GM19239 (cell line): ENCODE results near the gene NR4A3.
"Not testable (repeated sequence)": the region's sequence is repeated elsewhere in the genome, so short reads cannot be mapped to it uniquely, and the experiment has no call there.

Source experiments
- DNase-seq: peaks from one replicate; pipeline ENCODE4 v3.0.0; 2011; ENCODE audit warnings: low spot score; ENCODE audit not compliant: insufficient read length
- FAIRE-seq: peaks from 2 replicates; lab custom pipeline; 2011; peaks lifted over from hg19 to GRCh38; lab: Jason Lieb, UNC

NR4A3 gene

DNA sequence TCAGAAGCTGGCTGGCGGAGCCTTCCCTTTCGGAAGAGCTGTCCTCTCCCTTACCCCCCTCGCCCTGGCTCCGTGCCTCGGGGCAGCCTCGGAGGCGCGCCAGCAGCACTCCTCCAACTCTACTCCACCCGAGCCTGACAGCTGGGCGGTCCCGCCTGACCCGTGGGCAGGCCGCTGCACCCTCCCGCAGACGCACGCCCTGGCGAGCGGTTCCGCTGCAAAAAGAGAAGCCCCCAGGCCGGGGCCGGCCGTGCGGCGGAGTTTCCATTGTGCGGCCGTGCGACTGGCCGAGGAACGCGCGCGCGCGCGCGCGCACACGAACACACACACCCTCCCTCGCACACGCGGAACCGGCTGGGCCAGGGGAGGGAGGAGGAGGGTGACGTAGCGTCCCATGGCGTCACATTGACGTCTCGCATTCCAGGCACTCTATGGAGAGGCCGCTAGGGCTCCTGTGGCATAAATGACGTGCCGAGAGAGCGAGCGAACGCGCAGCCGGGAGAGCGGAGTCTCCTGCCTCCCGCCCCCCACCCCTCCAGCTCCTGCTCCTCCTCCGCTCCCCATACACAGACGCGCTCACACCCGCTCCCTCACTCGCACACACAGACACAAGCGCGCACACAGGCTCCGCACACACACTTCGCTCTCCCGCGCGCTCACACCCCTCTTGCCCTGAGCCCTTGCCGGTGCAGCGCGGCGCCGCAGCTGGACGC lies at the start of gene NR4A3:
Gene NR4A3, plus strand, starts transcription at position 490 of the 713 bp plus-strand sequence. CDS start 6,158 bp downstream, outside the sequence.
- DNase-seq (peak; percentile 63), FAIRE-seq (peak; percentile 88)

DNA sequence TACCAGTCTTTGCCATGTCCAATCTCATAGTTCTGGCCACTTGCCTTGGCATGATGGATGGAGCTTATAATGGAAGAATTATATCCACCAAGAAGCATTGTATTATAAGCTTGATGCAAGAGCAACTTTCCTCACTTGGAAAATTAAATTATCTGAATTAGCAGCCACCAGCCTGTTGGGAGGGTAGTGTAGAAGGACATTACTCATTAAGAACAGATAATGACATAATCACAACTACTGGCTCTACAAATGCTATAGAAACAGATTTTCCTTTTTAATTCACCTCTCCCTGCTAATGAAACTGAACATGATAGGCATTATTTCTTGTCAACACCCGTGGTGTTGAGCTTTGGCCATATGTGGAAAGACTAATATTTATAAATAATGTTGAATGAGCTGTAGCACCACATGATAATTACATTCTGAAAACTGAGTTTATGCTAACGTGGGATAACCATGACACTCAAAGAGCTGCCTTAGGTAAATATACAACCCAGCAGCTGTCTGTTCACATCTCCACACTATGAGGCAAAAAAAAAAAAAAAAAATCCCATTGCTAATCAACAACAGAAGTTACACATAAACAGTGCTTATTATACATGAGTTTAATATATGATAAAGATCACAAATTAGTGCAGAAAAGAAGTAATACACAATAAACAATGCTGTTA lies 48.1 kb upstream of the NR4A3 start:
- FAIRE-seq, result no peak
- no peak for DNase-seq

DNA sequence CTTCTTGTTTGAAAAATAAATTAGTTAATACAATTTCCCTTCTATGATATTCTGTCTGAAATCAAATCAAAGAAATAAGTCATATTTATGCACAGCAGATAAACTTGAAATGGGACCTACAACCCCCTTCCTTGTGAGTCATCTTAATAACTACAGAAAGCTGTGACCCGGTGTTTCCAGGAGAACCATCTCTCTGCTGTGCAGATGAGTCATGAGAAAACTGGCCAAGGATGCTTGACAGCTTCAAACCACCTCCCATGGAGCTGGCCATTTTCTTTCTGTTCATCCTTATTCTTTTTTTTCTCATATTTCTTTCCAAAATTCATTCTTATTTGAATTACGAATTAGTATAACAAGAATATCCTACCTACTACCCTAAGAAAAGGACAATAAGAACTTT lies 43.4 kb upstream of the NR4A3 start:
- FAIRE-seq (no peak), DNase-seq (no peak)

DNA sequence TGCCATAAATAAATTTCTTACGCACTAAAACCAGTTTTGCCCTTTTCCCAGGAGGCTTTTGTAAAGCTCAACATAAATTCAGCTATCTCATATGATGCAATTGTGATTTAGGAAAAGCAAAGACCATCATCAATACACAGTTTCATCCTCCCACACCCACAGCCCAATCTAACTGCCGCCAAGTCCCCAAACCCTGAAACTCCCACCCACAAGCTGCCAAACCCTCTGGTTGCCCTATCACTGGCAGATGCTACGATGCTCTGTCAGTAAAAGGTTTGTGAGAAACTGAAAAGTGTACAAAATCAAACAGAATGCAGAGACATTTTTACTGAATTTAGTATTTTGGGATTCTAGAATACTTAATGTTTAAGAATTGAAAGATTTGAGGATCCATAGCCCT lies 42.8 kb upstream of the NR4A3 start:
- no peak for FAIRE-seq
- DNase-seq, result no peak

DNA sequence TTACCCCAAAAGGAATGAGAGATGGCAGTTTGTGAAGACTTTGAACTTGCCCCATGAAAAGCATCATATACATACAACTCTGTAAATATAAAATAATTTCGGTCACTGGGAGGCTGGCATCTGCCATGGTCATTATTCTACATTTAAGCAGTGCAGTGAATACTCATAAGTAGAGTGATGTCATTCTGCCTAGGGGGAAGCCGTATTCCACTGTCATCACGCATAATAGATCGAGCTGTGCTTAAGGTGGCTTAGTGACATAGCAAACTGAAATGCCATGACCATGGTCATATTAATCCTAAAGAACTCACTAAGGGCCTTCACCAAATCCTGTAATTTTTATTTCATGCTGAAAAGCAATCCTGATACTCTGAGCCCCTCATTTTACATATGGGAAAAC lies 42.4 kb upstream of the NR4A3 start:
- no peak for DNase-seq
- no peak for FAIRE-seq

DNA sequence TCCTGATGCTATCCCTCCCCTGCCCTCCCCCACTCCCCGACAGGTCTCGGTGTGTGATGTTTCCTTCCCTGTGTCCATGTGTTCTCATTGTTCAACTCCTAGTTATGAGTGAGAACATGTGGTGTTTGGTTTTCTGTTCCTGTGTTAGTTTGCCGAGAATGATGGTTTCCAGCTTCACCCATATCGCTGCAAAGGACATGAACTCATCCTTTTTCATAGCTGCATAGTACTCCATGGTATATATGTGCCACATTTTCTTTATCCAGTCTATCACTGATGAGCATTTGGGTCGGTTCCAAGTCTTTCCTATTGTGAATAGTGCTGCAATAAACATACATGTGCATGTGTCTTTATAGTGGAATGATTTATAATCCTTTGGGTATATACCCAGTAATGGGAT lies 39.3 kb upstream of the NR4A3 start:
- DNase-seq, FAIRE-seq: not testable (repeated sequence)

DNA sequence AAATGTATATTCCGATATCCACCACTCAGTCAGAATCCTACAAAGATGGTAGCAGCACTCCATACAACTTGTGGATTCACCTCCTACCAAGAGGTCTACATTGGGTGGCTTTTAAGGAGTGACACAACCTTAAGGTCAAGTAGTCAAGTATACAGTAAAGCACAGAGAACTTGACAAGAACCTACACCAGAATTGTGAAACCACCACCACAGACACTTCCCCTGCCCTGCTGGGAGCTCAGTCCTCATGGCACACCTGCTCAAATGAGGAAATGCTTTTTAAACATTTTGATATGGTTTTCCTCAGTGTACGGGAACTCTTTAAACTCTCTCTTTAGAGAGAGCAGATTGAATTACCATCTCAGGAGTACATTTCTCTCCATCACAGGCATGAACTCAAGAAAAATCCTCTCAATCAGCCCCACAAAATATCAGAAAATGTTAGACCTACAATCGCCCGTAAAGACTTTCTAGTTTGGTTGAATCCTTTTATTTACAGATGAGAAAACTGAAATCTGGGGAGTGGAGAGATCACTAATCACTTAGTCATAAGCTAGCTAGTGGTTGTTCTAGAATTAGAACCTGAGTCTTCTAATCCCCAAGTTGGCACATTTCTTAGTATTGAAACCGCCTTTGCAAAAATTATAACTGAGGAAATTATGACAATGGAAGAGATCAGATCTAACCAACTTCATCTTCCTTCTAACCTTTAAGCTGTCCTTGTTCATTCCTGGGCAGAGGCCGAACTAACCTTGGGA lies 38.5 kb upstream of the NR4A3 start:
- DNase-seq (no peak), FAIRE-seq (peak; percentile 14)

DNA sequence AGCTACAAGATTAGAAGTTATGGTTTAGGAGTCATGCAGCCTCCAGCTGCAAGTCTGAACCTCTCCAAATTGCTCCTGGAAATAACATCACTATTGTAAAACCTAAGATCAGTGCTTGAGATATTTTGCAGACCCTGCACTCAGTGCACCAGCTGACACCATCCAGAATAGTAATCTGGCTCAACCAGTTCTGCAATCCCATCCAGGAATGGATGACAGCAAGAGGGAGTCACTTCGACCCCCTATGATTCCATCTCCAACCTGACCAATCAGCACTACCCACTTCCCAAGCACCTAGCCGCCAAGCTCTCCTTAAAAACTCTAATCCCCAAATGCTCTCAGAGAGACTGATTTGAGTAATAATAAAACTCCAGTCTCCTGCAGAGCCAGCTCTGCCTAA lies 37.9 kb upstream of the NR4A3 start:
- FAIRE-seq, result no peak

DNA sequence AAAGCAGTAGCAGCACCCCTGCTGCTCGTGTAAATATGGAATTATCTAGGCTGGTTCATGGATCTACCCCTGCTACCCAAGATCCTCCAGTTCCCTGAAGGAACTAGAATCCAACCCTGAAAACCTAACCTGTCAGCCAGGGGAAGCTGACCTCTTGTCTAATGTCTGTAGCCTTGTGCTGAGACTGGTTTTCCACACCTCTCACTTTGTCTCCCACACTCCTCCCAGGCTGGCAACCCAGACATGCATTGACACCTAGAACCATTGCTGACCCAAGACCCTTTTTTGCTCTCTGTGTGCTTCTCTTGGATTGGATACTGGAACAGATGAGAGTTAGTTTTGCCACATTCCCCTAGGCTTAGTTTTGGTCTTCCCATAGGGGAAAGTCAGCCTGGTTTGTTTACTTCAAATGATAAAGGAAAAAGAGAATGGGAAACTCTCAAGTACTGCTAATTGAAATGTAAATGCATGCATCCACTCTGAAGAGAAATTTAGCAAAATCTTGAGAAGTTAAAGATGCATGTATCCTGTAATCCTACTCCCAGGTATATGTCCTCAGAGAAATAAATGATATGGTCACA lies 36.6 kb upstream of the NR4A3 start:
- FAIRE-seq (no peak), DNase-seq (no peak)

More for the DNA sequence above, 37.9 kb upstream of the NR4A3 start:
- DNase-seq, result no peak

DNA sequence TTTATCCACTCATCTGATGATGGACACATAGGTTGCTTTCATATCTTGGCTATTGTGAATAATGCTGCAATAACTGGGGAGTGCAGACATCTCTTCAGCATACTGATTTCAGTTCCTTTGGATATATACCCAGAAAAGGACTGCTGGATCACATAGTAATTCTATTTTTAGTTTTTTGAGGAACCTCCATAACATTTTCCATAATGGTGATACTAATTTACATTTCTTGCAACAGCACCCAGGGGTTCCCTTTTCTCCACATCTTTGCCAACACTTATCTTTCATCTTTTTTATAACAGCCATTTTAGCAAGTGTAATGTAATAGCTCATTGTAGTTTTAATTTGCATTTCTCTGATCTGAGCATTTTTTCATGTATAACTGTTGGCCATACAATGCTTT lies 34.1 kb upstream of the NR4A3 start:
- DNase-seq (no peak), FAIRE-seq (no peak)

DNA sequence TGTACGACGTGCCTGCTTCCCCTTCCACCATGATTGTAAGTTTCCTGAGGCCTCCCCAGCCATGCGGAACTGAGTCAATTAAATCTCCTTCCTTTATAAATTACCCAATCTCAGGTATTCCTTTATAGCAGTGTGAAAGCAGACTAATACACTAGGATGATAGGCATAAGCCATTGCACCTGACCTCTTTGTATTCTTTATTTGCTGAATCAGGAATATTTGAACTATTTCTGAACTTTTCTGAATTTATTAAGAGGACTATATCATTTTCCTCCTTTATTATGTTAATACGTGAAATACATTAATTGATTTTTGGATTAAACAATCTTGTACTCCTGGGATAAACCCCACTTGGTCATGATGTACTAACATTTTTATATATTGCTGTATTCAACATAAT lies 28.2 kb upstream of the NR4A3 start:
- DNase-seq (no peak), FAIRE-seq (no peak)

DNA sequence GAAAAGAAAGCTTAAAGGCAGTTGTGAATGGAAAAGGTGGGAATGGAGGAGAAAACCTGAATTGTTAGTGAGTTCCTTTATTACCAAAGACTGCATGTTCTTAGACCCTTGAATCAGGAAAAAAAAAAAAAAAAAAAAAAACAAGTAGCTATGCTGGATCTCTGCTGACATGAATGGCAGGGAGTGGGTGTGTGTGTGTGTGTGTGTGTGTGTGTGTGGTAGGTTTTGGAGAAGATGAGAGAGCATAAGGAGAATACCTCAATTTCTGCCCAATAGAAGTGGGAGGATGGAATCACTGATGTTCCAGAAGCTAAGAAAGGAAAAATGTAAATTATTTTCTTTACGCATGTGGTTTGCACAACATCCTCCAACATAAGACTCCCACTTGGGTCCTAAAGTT lies 25.5 kb upstream of the NR4A3 start:
- DNase-seq, result no peak
- FAIRE-seq, result no peak

DNA sequence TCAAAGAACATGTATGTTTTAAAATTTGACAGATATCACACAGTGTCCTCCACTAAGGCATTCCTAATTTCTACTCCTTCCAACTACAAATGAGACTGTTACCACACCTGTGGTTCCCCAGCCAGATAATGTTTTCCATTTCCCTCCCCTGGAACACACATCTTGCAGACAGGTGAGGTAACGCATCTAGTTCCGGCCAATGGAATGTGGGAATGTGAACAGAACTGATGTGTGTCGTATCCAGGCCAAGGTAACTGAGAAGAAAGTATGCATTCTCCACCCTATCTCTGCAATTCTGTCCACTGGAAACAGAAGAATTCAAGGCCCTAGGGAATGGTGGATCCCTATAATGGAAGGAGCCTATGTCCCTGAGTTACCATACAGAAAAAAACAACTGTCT lies 19.9 kb upstream of the NR4A3 start:
- DNase-seq (no peak), FAIRE-seq (no peak)

DNA sequence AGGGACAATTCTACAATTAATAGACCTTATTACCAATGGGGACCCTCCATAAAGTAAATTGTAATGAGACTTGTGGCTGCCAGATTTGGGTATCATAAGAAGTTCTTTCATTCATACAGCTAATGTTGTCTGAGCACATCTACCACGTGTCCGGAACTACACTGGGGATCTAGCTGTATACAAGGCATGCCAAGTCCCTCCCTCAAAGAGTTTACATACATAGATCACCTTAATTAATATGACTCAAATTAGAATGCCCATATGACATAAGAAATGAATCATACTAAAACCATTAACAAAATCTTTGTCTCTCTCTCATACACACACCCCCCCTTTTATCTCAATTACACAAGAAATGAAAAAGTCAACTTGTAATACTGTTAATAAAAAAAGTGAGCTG lies 18.0 kb upstream of the NR4A3 start:
- FAIRE-seq (peak; percentile 51), DNase-seq (no peak)

DNA sequence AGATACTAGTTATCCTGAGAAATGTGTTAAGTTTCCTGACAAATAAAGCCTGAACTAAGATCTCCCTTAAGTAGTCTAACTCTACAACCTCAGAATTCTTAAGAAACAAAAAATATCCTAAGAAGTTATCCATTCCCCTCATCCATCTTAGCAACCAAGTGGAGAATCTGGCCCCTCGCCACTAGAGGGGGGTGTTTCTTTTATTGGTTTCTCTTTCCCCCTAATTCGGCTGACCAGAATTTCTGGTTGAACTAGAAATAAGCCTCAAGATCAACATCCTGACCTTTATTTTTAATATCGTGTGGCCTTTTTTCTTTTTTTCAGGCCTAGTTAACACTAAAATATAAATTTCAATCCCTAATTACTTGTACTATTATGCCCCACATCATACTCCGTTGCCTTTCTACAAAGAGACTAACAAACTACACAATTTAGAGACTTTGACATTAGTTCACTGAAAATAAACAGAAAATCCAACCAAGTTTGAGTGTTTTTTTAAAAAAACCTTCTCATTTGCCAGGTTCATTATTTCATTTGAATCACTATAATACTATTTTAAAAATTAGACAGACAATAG lies 14.3 kb upstream of the NR4A3 start:
- FAIRE-seq, result peak; percentile 88
- no peak for DNase-seq

DNA sequence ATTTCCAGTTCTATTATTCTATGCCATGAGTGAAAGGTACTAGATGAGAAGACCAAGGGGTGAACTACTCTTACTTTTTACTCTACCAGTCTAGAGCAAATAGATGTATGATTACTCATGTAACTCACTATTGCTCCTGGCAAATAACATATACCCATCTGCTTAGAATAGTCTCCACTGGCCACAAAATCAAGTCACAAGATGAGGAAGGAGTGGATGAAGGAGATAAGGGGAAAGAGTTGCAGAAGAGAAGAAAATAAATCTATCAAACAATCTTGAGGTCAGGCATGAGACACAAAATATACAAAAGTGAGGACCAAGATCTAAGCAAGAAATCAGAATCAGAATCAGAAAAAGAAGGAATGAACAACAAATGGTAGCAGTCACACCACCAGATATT lies 13.7 kb upstream of the NR4A3 start:
- peak; percentile 68 for FAIRE-seq

DNA sequence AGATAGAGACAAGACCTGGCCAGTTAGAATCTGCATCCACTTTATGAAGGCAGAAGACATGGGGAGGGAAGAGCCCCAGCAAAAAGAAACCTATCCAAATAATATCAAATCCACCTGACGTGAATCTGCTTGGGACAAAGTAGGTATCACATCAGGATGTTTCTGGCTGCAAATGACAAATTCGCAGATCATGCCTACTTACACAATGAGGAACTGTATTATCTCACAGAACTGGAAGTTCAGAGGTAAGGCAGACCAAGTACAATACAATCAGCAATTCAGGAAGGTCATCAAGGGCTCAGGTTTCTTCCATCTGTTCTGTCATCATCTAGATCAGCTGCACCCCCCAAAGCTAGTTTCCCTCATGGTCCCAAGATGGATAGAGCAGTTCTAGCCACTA lies 13.2 kb upstream of the NR4A3 start:
- no peak for DNase-seq
- peak; percentile 26 for FAIRE-seq

More for the DNA sequence above, 13.7 kb upstream of the NR4A3 start:
- DNase-seq, result no peak

DNA sequence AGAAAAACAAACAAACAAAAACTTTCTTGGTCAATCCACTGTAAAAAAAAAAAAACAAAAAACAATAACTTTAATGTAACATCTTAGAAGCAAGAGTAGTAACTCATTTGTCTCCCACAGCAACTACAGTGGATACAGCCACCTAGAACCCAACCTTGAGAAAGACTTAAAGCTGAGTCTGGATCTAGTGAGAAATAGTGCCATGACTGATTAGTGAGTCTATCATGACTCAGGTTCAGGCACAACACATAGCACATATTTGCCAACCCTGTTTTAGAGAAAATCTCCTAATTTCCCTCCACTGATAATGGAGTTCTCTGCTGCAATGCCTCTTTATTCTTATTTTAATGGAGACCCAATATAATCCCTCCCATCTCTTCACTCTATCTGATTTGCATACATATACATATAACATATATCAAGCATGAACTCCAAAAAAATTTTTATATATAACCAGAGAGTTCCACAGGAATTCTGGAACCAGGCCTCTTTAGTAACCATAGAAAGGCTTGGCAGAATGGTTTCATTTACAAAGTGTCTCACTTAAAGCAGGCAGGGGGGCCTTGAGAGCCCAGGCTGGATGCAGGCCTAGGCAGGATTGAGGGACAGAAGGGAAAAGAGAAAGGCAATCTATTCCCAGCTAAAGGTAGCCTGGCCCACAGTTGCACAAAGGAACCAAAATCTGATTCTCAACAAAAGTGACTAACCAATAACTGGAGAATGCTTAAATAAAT lies 11.9 kb upstream of the NR4A3 start:
- DNase-seq, result no peak

DNA sequence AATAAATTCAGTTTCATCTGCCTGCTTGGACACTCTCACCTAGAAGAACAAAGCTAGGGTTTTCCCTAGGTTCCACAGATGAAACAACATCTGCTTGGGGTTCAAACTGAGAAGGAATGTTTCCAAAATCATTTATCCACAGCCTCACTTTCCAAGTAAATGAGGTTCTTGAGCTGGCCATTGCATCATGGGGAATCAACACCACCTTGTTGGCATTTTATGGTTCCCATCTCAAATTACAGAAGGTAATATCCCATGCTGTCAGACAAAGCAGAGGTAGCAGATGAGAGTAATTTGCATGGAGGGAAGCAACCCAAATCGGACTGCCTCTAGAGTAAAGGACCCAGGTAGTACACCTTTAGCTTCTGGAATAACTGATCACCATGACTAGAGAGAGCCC lies 10.5 kb upstream of the NR4A3 start:
- DNase-seq (no peak), FAIRE-seq (peak; percentile 45)

More for the DNA sequence above, 11.9 kb upstream of the NR4A3 start:
- no peak for FAIRE-seq
